NCI-H2196 (cell line): Measurements from ENCODE around the gene LTBP2.
"Not testable (repeated sequence)": the region's sequence is repeated elsewhere in the genome, so short reads cannot be mapped to it uniquely, and the experiment has no call there.

Experiments used
- DNase-seq: peaks from one replicate; lab custom pipeline; 2025; ENCODE audit not compliant: unreplicated experiment; lab: John Stamatoyannopoulos, UW

LTBP2 gene

GRCh38 chr14:74462993-74463392, 149.0 kb downstream of the LTBP2 start:
- DNase-seq = no peak

GRCh38 chr14:74459976-74460375, 152.1 kb downstream of the LTBP2 start:
- DNase-seq = no peak

- no peak for DNase-seq
Observed at GRCh38 chr14:74459289-74459946, 152.6 kb downstream of the LTBP2 start.

DNA sequence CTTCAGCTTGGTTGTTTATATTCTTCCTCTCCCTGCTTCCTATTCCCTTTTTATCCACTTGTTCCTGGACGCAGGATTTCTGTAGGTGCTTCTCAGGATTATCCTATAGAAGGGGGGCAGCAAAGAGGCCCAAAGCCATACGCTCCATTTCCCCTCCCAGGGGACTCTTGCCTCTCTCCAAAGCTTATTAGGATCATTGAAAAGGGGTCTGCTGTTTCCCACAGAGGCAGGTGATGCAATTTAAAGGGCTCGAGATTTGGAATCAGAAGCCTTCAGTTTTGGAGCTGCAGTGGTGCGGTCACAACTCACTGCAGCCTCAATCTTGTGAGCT, 154.5 kb downstream of the LTBP2 start:
- no peak for DNase-seq

DNA sequence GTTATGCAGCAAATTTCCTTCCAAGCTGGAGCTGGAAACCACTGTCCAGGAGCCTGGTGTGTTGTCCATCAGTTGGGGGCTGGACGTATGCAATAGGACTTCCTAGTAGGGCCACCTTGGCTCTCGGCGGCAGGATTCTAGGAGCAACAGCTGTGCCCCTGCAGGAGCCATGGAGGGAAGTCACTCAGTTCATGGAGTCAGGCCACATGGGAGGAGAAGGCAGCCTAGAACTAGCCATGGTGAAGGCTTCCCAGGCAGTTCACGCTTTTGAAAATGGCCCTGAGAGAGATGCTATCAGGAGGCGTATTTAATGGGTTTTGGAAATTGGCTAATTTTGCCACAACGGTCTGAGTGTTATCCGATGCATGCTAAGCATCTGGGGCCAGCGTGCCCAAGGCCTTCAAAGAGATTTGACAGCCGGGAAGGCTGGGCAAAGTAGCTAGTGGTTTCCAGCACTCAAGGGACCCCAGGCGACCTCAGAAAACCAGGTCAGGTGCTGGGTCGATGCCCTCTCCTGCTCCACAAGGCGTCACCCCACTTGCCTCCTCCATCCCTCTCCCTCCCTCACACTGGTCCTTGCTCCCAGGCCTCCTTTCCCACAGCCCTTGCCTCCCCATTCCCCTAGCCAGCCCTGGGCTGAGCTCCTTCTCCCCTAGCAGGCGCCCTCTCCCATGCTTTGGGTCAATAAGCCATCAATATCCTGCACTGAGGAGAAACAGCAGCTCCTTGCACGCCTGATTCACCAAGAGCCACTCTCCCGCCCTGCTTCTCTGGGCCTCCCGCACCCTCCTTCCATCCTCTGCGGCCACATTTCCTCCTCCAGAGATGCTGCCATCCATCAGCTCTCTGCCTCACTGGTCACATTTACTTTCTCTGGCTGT, 155.1 kb downstream of the LTBP2 start:
- no peak for DNase-seq

DNA sequence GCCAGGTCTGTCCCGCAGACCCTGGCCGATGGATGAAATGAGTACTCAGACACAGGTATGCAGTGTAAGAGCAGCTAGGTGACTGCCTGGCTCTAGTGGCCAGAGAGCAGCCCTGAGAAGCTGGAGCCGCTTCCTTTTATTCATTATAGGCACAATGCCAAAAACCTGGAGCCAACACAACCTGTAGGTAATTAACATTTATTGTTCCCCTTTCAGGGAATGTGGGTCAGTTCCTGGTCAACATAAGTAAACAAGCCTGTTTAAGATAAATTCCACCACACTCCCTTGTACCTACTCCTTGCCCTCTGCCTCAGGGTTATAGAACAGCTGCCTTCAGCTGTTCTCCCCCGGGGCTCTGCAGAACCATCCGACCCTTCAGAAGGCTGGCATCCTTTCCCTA, 157.6 kb downstream of the LTBP2 start:
- not testable (repeated sequence) for DNase-seq
